H9 (cell line): ENCODE measurements around the gene FGFR3. TPM values are rescaled to one million over a fixed set of nuclear protein-coding genes. Genes with fewer than 3 reads are reported as not detected.

ENCODE experiments used
- DNase-seq: peaks from one replicate; pipeline ENCODE4 v3.0.0-alpha.2; 2017
- H2AFZ ChIP-seq: one replicate; pipeline ENCODE4 v1.6.1; 2013; ENCODE audit warnings: mild to moderate bottlenecking, low read length, control low read depth, moderate library complexity
- H2AK5ac ChIP-seq: 2 replicates; pipeline ENCODE4 v1.6.1; 2013; ENCODE audit warnings: low read length, control low read depth, mixed read lengths; ENCODE audit not compliant: insufficient read length
- H2BK120ac ChIP-seq: one replicate; pipeline ENCODE4 v1.6.1; 2013; ENCODE audit warnings: low read depth, mild to moderate bottlenecking, low read length, control low read depth, inconsistent platforms; ENCODE audit not compliant: poor library complexity, severe bottlenecking
- H2BK12ac ChIP-seq: 2 replicates; pipeline ENCODE4 v1.6.1; 2013; ENCODE audit warnings: low read length, control low read depth, mixed read lengths, low read depth; ENCODE audit not compliant: insufficient read length
- H2BK15ac ChIP-seq: 2 replicates; pipeline ENCODE4 v1.6.1; 2013; ENCODE audit warnings: low read depth, low read length, control low read depth
- H2BK20ac ChIP-seq: one replicate; pipeline ENCODE4 v1.6.1; 2013; ENCODE audit warnings: low read depth, mild to moderate bottlenecking, low read length, control low read depth, inconsistent platforms; ENCODE audit not compliant: poor library complexity, severe bottlenecking
- H2BK5ac ChIP-seq: 2 replicates; pipeline ENCODE4 v1.6.1; 2013; ENCODE audit warnings: low read length, control low read depth, mixed read lengths; ENCODE audit not compliant: insufficient read length
- H3K14ac ChIP-seq: 2 replicates; pipeline ENCODE4 v1.6.1; 2013; ENCODE audit warnings: low read length, control low read depth; ENCODE audit not compliant: insufficient read depth
- H3K18ac ChIP-seq: 2 replicates; pipeline ENCODE4 v1.6.1; 2013; ENCODE audit warnings: low read depth, mild to moderate bottlenecking, mixed read lengths, low read length, control low read depth; ENCODE audit not compliant: insufficient read length
- H3K23ac ChIP-seq: 2 replicates; pipeline ENCODE4 v1.6.1; 2013; ENCODE audit warnings: low read length, control low read depth, mixed read lengths, low read depth; ENCODE audit not compliant: insufficient read length
- H3K23me2 ChIP-seq: 2 replicates; pipeline ENCODE4 v1.6.1; 2013; ENCODE audit warnings: low read depth, mild to moderate bottlenecking, mixed read lengths, low read length, control low read depth; ENCODE audit not compliant: insufficient read length, poor library complexity, severe bottlenecking
- H3K27ac ChIP-seq: 2 replicates; pipeline ENCODE4 v1.5.1; 2013; ENCODE audit warnings: low read length, control low read depth, mixed read lengths, low read depth; ENCODE audit not compliant: insufficient read length
- H3K27me3 ChIP-seq: 2 replicates; pipeline ENCODE4 v1.6.1; 2013; ENCODE audit warnings: low read length, control low read depth, inconsistent platforms; ENCODE audit not compliant: insufficient read depth
- H3K4ac ChIP-seq: 2 replicates; pipeline ENCODE4 v1.6.1; 2013; ENCODE audit warnings: low read depth, mild to moderate bottlenecking, control low read depth, inconsistent platforms, low read length, moderate library complexity
- H3K4me1 ChIP-seq: 2 replicates; pipeline ENCODE4 v1.6.1; 2013; ENCODE audit warnings: low read length, control low read depth, inconsistent platforms; ENCODE audit not compliant: insufficient read depth
- H3K4me2 ChIP-seq: 2 replicates; pipeline ENCODE4 v1.6.1; 2013; ENCODE audit warnings: low read length, control low read depth, mixed read lengths; ENCODE audit not compliant: insufficient read length, insufficient read depth
- H3K56ac ChIP-seq: 2 replicates; pipeline ENCODE4 v1.6.1; 2013; ENCODE audit warnings: low read depth, mild to moderate bottlenecking, mixed read lengths, low read length, control low read depth; ENCODE audit not compliant: insufficient read length
- H3K79me1 ChIP-seq: 2 replicates; pipeline ENCODE4 v1.6.1; 2013; ENCODE audit warnings: low read depth, mild to moderate bottlenecking, moderate library complexity, low read length, control low read depth, inconsistent platforms; ENCODE audit not compliant: insufficient read depth, poor library complexity, severe bottlenecking
- H3K79me2 ChIP-seq: 2 replicates; pipeline ENCODE4 v1.6.1; 2013; ENCODE audit warnings: low read length, control low read depth, inconsistent platforms; ENCODE audit not compliant: insufficient read depth
- H3K9ac ChIP-seq: 2 replicates; pipeline ENCODE4 v1.6.1; 2013; ENCODE audit warnings: low read length, control low read depth, mixed read lengths; ENCODE audit not compliant: insufficient read length; ENCODE audit errors: extremely low read depth
- H3K9me3 ChIP-seq: one replicate; pipeline ENCODE4 v1.6.1; 2013; ENCODE audit warnings: low read depth, low read length, inconsistent platforms; ENCODE audit not compliant: control insufficient read depth
- H3T11ph ChIP-seq: one replicate; pipeline ENCODE4 v1.6.1; 2013; ENCODE audit warnings: mild to moderate bottlenecking, low read length, control low read depth, inconsistent platforms
- H4K20me1 ChIP-seq: one replicate; pipeline ENCODE4 v1.6.1; 2013; ENCODE audit not compliant: control insufficient read depth, insufficient read length, insufficient read depth
- H4K5ac ChIP-seq: 2 replicates; pipeline ENCODE4 v1.6.1; 2013; ENCODE audit warnings: low read depth, mild to moderate bottlenecking, mixed read lengths, low read length, control low read depth; ENCODE audit not compliant: insufficient read length
- H4K8ac ChIP-seq: replicated peaks from 2 replicates; pipeline ENCODE4 v1.6.1; 2013; ENCODE audit warnings: low read length, control low read depth, mixed read lengths, low read depth; ENCODE audit not compliant: insufficient read length
- H4K91ac ChIP-seq: 2 replicates; pipeline ENCODE4 v1.6.1; 2013; ENCODE audit warnings: low read depth, mild to moderate bottlenecking, moderate library complexity, mixed read lengths, low read length, control low read depth; ENCODE audit not compliant: insufficient read length
- H3K27ac Mint-ChIP-seq, 3 experiments: 2 replicates in 2 of 3; 3 replicates in 1 of 3; pipeline ENCODE4 v1.8.0; 2020 to 2021; ENCODE audit warnings: mixed read lengths in 3 of 3, mild to moderate bottlenecking in 1 of 3, moderate library complexity in 1 of 3
- H3K27me3 Mint-ChIP-seq: 2 replicates; pipeline ENCODE4 v1.8.0; 2021; ENCODE audit warnings: low read depth, mild to moderate bottlenecking, moderate library complexity, mixed read lengths
- H3K36me3 Mint-ChIP-seq, 3 experiments: 2 replicates in 2 of 3; 3 replicates in 1 of 3; pipeline ENCODE4 v1.8.0; 2020 to 2021; ENCODE audit warnings: low read depth in 3 of 3, mixed read lengths in 3 of 3; ENCODE audit not compliant: insufficient read depth in 1 of 3
- H3K4me1 Mint-ChIP-seq, 2 experiments: 2 replicates each; pipeline ENCODE4 v1.8.0; 2020; ENCODE audit warnings: mixed read lengths in 2 of 2
- H3K4me3 Mint-ChIP-seq, 2 experiments: 2 replicates in 1 of 2; 3 replicates in 1 of 2; pipeline ENCODE4 v1.8.0; 2020 to 2021; ENCODE audit warnings: mild to moderate bottlenecking in 2 of 2, mixed read lengths in 2 of 2, moderate library complexity in 1 of 2
- H3K9me3 Mint-ChIP-seq, 2 experiments: 2 replicates in 1 of 2; 3 replicates in 1 of 2; pipeline ENCODE4 v1.8.0; 2020; ENCODE audit warnings: mild to moderate bottlenecking in 2 of 2, mixed read lengths in 2 of 2, moderate library complexity in 1 of 2
- CTCF ChIP-seq: fragments of 200-600 bp; sonication (generic); conservative IDR thresholded peaks from 3 replicates; pipeline ENCODE4 v1.8.0; 2021; ENCODE audit warnings: antibody characterized with exemption, mild to moderate bottlenecking
- WGBS: extraction: QIAGEN DNeasy Blood & Tissue Kit; methylation state at CpG from one replicate; pipeline ENCODE4 v1.1.7; 2013; ENCODE audit warnings: missing lambda C conversion rate, low lambda C conversion rate, mixed read lengths; ENCODE audit not compliant: insufficient read length; ENCODE audit errors: extremely low coverage; 5-methylcytosine and 5-hydroxymethylcytosine counted together
- total RNA-seq: library from RNA; stranded (reverse); gene quantifications from 2 replicates; pipeline ENCODE4 v1.2.1, GENCODE V29; 2021

FGFR3 gene
- total RNA-seq, 1 experiment from 2014 or later, result 75.7 TPM

DNA sequence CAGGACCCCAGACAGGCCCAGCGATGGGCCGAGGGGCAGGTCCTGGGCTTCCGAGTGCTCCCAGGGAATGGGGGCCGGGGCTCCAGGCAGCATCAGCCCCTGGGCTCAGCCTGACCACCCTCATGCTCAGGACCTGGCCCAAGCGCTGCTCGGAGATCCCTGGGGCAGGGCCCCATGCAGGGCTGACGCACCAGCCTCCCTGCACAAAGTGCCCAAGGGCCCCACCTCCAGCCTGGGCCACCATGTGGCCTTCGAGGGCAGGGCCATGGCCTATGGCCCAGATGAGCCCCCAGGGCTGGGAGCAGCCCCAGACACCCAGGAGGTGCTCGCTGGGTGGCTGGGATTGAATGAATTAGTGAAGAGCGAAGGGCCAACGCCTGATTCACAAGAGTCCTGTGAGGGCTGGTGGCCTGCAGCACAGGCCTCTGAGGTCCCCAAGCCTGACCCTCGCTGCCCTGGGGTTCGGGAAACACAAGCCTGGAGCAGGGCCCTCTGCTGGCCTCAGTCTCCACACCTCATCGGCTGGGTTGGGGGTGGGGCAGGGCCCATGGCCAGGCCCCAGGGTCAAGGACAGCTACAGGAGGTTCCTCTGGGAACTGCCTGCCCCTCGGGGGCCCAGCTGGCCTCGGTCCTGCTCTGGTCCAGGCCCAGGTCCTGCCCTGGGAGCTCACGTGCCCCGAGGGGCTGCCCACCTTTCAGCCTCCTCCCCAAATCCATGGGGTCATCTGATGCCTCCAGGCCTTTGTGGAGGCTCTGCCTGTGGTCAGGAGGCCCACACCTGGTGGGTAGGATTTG lies 13.3 kb upstream of the FGFR3 start:
- H4K5ac ChIP-seq, result no peak overlapping the region
- no peak overlapping the region for H2BK15ac ChIP-seq
- no peak overlapping the region for H2BK12ac ChIP-seq
- no peak overlapping the region for H3T11ph ChIP-seq
- H3K14ac ChIP-seq, result no peak overlapping the region; the same call in 1 of the 2 replicates
- H3K4me2 ChIP-seq, result no peak overlapping the region
- H2BK20ac ChIP-seq, result no peak overlapping the region
- H3K9me3 Mint-ChIP-seq, result no peaks in the 10 kb centered on the region
- no peaks in the 10 kb centered on the region for H3K36me3 Mint-ChIP-seq
- H3K4me3 Mint-ChIP-seq, result no peak overlapping the region
- no peaks in the 10 kb centered on the region for H3K23me2 ChIP-seq
- no peak overlapping the region for H4K8ac ChIP-seq
- H3K27me3 ChIP-seq, result no peaks in the 10 kb centered on the region
- no peak overlapping the region for H3K27ac ChIP-seq
- H3K4me1 Mint-ChIP-seq, result peaks cover 24 to 33% of the 10 kb centered on the region in 2 experiments
- H3K9me3 ChIP-seq, result no peaks in the 10 kb centered on the region
- no peak overlapping the region for H3K23ac ChIP-seq
- H3K4me1 ChIP-seq, result peaks cover 2% of the 10 kb centered on the region; the same call in 1 of the 2 replicates
- no peak overlapping the region for H2BK5ac ChIP-seq
- no peak for DNase-seq
- peak overlapping the region in 2 of 3 experiments; percentile 69 to 77; a peak in 4 of 7 replicates for H3K27ac Mint-ChIP-seq
- no peak overlapping the region for H3K56ac ChIP-seq
- H4K91ac ChIP-seq, result no peak overlapping the region
- no peaks in the 10 kb centered on the region for H3K79me1 ChIP-seq
- H3K9ac ChIP-seq, result no peak overlapping the region
- TF ChIP-seq CTCF, result no peak
- peaks cover 2% of the 10 kb centered on the region for H3K27me3 Mint-ChIP-seq
- no peak overlapping the region for H3K18ac ChIP-seq
- no peaks in the 10 kb centered on the region for H3K79me2 ChIP-seq
- H2AK5ac ChIP-seq, result no peak overlapping the region
- H2AFZ ChIP-seq, result no peak overlapping the region
- no peak overlapping the region for H2BK120ac ChIP-seq
- no CpG with 5 or more reads among the region's 18 CpGs for WGBS
- no peak overlapping the region for H3K4ac ChIP-seq
- H4K20me1 ChIP-seq, result no peaks in the 10 kb centered on the region
